BLaER1 treated with 17β-estradiol and CSF1 and Interleukin-3, amounts not matched to agents 10 nM and 100 nM (cell line): ENCODE measurements around the gene SNED1.

Source experiments
- H3K27ac ChIP-seq, 11 experiments: shearing (Covaris generic); formaldehyde crosslinking; 2 replicates each; pipeline ENCODE4 v1.8.1; 2022
- H3K27me3 ChIP-seq, 11 experiments: shearing (Covaris generic); formaldehyde crosslinking; 2 replicates each; pipeline ENCODE4 v1.8.1; 2022
- H3K36me3 ChIP-seq, 11 experiments: shearing (Covaris generic); formaldehyde crosslinking; 2 replicates each; pipeline ENCODE4 v1.8.1; 2022
- H3K4me1 ChIP-seq, 10 experiments: shearing (Covaris generic); formaldehyde crosslinking; 2 replicates each; pipeline ENCODE4 v1.8.1; 2022
- H3K4me2 ChIP-seq, 11 experiments: shearing (Covaris generic); formaldehyde crosslinking; 2 replicates each; pipeline ENCODE4 v1.8.1; 2022
- H3K4me3 ChIP-seq, 10 experiments: shearing (Covaris generic); formaldehyde crosslinking; 2 replicates each; pipeline ENCODE4 v1.8.1; 2022
- H3K9ac ChIP-seq, 11 experiments: shearing (Covaris generic); formaldehyde crosslinking; 2 replicates each; pipeline ENCODE4 v1.8.1; 2022
- H3K9me3 ChIP-seq, 11 experiments: shearing (Covaris generic); formaldehyde crosslinking; replicated peaks in 1 of 11; 2 replicates each; pipeline ENCODE4 v1.8.1; 2022
- H4K20me1 ChIP-seq, 11 experiments: shearing (Covaris generic); formaldehyde crosslinking; 2 replicates each; pipeline ENCODE4 v1.8.1; 2022
- Cebpa-rat ChIP-seq, 11 experiments: shearing (Covaris generic); IDR thresholded peaks; 2 replicates each; pipeline ENCODE4 v1.8.1; 2022

SNED1 gene

DNA sequence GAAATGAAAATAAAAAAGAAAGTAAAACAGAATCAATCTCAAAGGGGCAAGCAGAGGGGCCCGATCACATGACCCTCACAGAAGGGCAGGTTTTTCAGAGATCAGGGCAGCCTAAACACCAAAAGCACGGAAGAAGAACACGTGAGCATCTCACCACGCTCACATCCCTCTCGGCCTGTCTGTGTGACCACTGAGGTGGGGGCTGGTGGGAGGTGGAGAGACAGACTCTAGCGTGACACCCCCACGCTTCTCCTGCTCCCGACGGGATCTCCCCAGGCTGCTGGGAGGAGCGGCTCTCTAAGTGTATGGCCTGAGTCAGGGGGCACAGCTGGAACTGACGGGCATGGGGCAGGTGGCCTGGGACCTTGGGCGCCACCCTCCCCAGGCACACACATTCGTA, 127.2 kb downstream of the SNED1 start:
- no peak for TF ChIP-seq Cebpa-rat (IDR thresholded peaks at IDR 0.05)
- Histone ChIP-seq H3K4me2 (no peak overlapping the region), H3K4me3 (no peak overlapping the region), H3K4me1 (peaks cover 0 to 10% (median 0%) of the 10 kb centered on the region in 10 experiments; a peak in 2 of 20 replicates), H4K20me1 (peaks cover 0 to 20% (median 0%) of the 10 kb centered on the region in 11 experiments; a peak in 2 of 22 replicates), H3K27me3 (no peaks in the 10 kb centered on the region), H3K9me3 (peaks cover 0 to 6% (median 5%) of the 10 kb centered on the region in 11 experiments; a peak in 11 of 22 replicates), H3K27ac (no peak overlapping the region), H3K9ac (no peak overlapping the region), H3K36me3 (peaks cover 13 to 86% (median 55%) of the 10 kb centered on the region in 11 experiments)

DNA sequence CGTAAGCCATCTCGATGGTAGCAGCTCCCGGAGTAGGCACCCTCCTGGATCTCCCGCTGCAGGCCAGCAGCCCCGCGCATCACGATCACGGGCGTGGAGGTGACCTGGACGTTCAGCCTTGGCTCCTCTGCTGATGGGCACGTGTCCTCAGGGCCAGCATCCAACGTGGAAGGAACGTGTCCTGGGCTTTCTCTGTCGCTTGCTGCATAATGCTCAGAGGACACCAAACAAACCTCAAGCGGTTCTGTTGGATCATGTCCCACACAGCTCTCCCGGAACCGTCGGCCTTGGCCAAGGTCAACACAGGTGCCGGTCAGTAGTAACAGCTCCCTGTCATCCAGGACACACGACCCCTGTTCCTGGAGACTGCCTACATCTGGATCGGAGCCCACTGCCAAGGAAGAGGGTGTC, 127.8 kb downstream of the SNED1 start:
- peaks cover 11 to 85% (median 49%) of the 10 kb centered on the region in 11 experiments for H3K36me3 ChIP-seq
- peaks cover 0 to under 1% (median 0%) of the 10 kb centered on the region in 11 experiments; a peak in 2 of 22 replicates for H3K9me3 ChIP-seq
- H4K20me1 ChIP-seq = peaks cover 0 to 20% (median 0%) of the 10 kb centered on the region in 11 experiments; a peak in 2 of 22 replicates
- H3K27ac ChIP-seq = no peak overlapping the region
- TF ChIP-seq Cebpa-rat (IDR thresholded peaks at IDR 0.05) = no peak
- H3K4me2 ChIP-seq = no peak overlapping the region
- no peaks in the 10 kb centered on the region for H3K27me3 ChIP-seq
- peaks cover 0 to 10% (median 0%) of the 10 kb centered on the region in 10 experiments; a peak in 2 of 20 replicates for H3K4me1 ChIP-seq
- no peak overlapping the region for H3K4me3 ChIP-seq
- no peak overlapping the region for H3K9ac ChIP-seq

DNA sequence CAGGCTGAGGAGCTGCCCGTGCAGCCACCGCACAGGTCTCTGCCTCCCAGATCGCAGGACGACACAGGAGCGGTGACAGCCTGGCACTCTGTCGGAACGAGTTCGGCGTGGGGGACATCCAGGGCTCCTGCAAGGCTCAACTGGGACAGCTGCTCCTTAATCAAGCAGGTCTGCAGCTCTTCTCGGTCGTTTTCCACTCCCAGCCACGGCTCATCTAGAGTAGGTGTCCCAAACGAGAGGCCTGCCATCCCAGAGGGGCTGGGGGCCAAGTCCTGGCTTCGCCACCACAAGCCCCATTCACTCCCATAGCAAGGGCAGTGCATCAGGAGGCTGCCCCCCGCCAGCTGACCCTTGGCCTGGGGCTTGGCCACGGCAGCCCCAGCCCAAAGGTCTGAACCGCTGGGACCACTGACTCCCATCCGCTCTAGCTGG, 128.4 kb downstream of the SNED1 start:
- Histone ChIP-seq H4K20me1 (peaks cover 0 to 20% (median 0%) of the 10 kb centered on the region in 11 experiments; a peak in 2 of 22 replicates), H3K9ac (no peak overlapping the region), H3K4me1 (peaks cover 0 to 10% (median 0%) of the 10 kb centered on the region in 10 experiments; a peak in 2 of 20 replicates), H3K4me3 (no peak overlapping the region), H3K27ac (no peak overlapping the region), H3K36me3 (peaks cover 11 to 87% (median 51%) of the 10 kb centered on the region in 11 experiments; a peak in 21 of 22 replicates), H3K4me2 (no peak overlapping the region), H3K9me3 (no peaks in the 10 kb centered on the region), H3K27me3 (no peaks in the 10 kb centered on the region)
- TF ChIP-seq Cebpa-rat (IDR thresholded peaks at IDR 0.05) = no peak

GRCh38 chr2:241128266-241128665, 129.8 kb downstream of the SNED1 start:
- TF ChIP-seq Cebpa-rat (IDR thresholded peaks at IDR 0.05) = no peak
- H3K4me3 ChIP-seq = no peak overlapping the region
- no peaks in the 10 kb centered on the region for H3K9me3 ChIP-seq
- peaks cover 4 to 92% (median 54%) of the 10 kb centered on the region in 11 experiments; a peak in 18 of 22 replicates for H3K36me3 ChIP-seq
- H3K9ac ChIP-seq = no peak overlapping the region
- H3K4me1 ChIP-seq = peaks cover 0 to 10% (median 0%) of the 10 kb centered on the region in 10 experiments; a peak in 2 of 20 replicates
- no peak overlapping the region for H3K4me2 ChIP-seq
- no peaks in the 10 kb centered on the region for H3K27me3 ChIP-seq
- peaks cover 0 to 20% (median 0%) of the 10 kb centered on the region in 11 experiments; a peak in 4 of 22 replicates for H4K20me1 ChIP-seq
- no peak overlapping the region for H3K27ac ChIP-seq

DNA sequence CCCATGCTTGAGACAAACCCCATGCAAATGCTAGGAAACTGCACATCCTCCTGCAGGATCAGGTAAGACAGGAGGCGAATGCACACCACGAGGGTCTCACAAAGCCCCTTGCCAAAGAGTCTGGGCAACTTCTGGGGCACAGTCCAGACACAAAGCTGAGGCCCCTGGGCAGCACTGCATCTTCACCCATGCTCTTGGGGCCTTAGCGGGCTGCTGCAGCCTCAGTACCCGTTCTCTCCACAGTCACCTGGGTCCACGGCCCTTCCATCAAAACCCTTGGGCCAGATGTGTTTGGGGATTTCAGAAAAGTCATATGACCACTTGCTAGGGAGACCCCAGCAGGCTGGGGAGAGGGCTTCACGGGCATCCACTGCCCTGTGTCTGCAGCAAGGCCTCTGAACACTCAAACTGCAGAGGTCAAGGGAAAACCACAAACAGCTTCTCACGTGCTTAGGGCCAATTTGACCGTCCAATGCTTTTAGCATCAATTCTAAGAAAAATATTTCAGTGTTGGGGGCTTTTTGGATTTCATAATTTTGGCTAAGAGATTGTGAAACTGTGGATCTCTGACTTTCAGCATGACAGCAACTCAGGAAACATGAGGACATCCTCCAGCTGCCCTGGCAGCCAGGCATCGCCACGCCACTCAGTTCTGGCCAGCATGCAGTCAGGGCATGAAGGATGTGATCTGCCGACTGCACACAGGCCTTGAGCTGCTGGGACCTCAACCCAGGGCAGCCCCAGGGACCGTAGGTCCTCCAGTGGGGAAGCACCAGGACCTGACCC, 130.9 kb downstream of the SNED1 start:
- no peaks in the 10 kb centered on the region for H3K27me3 ChIP-seq
- peaks cover 0 to 20% (median 0%) of the 10 kb centered on the region in 11 experiments; a peak in 4 of 22 replicates for H4K20me1 ChIP-seq
- H3K9ac ChIP-seq = no peak overlapping the region
- H3K27ac ChIP-seq = no peak overlapping the region
- H3K4me1 ChIP-seq = peaks cover 0 to 10% (median 0%) of the 10 kb centered on the region in 10 experiments; a peak in 2 of 20 replicates
- no peaks in the 10 kb centered on the region for H3K9me3 ChIP-seq
- H3K4me3 ChIP-seq = no peak overlapping the region
- no peak overlapping the region; a peak in 1 of 22 replicates for H3K4me2 ChIP-seq
- peaks cover 2 to 92% (median 54%) of the 10 kb centered on the region in 11 experiments; a peak in 18 of 22 replicates for H3K36me3 ChIP-seq
- TF ChIP-seq Cebpa-rat (IDR thresholded peaks at IDR 0.05) = no peak

DNA sequence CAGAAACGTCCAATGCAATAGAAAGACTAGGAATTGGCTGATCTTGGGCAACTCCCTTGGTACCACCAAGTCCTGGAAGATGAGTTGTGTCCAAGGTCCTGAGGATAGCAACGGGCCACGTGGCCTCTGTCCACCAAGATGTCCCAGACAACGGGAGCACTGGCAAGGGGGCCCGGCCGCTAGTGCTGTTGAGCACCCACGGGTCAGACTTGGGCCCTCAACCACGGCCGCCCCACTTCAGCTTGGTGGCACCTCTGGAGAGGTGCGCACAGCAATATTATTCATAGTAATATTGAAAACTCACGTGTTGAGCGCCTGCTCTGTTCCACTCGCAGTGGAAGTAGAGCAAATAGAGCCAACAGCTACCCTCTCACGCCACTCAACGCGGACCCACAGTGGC, 131.9 kb downstream of the SNED1 start:
- Histone ChIP-seq H3K9me3 (no peaks in the 10 kb centered on the region), H3K4me1 (peaks cover 0 to 10% (median 0%) of the 10 kb centered on the region in 10 experiments; a peak in 2 of 20 replicates), H3K27me3 (no peaks in the 10 kb centered on the region), H3K4me2 (no peak overlapping the region), H4K20me1 (peaks cover 0 to 20% (median 0%) of the 10 kb centered on the region in 11 experiments; a peak in 4 of 22 replicates), H3K36me3 (peaks cover 0 to 95% (median 62%) of the 10 kb centered on the region in 11 experiments; a peak in 18 of 22 replicates), H3K9ac (no peak overlapping the region), H3K4me3 (no peak overlapping the region), H3K27ac (no peak overlapping the region)
- TF ChIP-seq Cebpa-rat (IDR thresholded peaks at IDR 0.05) = no peak

DNA sequence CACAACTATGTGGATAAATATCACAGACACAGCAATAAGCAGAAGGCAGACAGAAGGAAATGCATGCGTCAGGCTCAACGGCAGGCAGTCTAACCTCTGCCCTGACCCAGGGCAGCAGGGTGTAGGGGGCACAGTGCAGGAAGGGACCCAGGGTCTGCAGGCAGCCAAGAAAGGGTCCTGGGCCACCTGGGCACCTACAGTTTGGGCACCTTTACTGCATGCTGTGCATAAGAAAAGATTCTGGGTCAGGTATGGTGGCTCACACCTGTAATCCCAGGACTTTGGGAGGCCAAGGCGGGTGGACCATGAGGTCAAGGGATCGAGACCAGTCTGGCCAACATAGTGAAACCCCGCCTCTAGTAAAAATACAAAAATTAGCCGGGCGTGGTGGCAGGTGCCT, 133.1 kb downstream of the SNED1 start:
- Histone ChIP-seq H3K4me1 (peaks cover 0 to 10% (median 0%) of the 10 kb centered on the region in 10 experiments; a peak in 2 of 20 replicates), H4K20me1 (peaks cover 0 to 14% (median 0%) of the 10 kb centered on the region in 11 experiments; a peak in 4 of 22 replicates), H3K36me3 (peaks cover 0 to 95% (median 63%) of the 10 kb centered on the region in 11 experiments; a peak in 18 of 22 replicates), H3K9me3 (no peaks in the 10 kb centered on the region), H3K4me2 (no peak overlapping the region), H3K27me3 (no peaks in the 10 kb centered on the region), H3K9ac (no peak overlapping the region), H3K4me3 (no peak overlapping the region), H3K27ac (no peak overlapping the region)
- no peak for TF ChIP-seq Cebpa-rat (IDR thresholded peaks at IDR 0.05)

DNA sequence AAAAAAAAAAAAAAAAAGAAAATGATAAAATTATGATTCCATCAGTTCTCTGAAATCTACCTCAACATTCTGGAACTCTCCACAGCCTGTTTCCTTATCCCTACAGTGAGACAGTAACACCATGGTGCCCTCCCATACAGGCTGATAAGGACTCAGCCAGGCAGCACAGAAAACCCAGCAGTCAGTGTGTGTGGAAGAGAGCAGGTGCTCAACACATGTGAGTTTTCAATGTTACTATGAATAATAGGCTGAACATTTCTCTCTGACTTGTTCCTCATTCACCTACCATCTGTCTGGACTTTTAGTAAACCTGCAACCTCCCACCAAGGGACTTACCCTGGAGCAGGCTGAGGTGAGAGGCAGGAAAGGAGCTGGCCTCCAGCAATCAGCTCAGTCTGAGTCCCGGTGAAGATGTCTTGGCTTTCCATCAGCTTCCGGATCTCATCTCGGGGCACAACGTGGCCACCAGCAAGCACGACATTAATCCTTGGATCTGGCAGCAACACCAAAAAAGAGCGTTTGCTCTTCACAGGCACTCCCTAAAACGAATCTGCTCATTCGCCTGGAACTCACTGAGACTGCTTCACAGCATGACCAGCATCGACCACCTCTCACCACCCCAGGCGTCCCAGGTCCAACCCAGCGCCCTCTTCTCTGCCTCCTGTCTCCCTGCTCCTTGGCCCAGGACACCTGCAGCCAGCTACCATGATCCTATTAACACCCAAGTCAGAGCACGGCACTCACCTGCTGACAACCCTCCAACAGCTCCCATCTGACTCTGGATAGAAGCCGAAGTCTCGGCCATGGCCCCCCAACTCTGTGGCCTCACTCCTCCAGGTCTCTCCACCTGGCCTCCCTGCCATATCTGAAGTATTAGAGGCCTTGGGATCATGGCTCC, 134.4 kb downstream of the SNED1 start:
- no peaks in the 10 kb centered on the region for H3K27me3 ChIP-seq

More for the DNA sequence above, 134.4 kb downstream of the SNED1 start:
- H3K4me2 ChIP-seq = no peak overlapping the region
- H3K36me3 ChIP-seq = peaks cover 3 to 95% (median 67%) of the 10 kb centered on the region in 11 experiments; a peak in 21 of 22 replicates
- H3K4me3 ChIP-seq = no peak overlapping the region
- no peak overlapping the region for H3K9ac ChIP-seq
- H4K20me1 ChIP-seq = peaks cover 0 to 11% (median 0%) of the 10 kb centered on the region in 11 experiments; a peak in 4 of 22 replicates
- peaks cover 0 to 10% (median 0%) of the 10 kb centered on the region in 10 experiments; a peak in 2 of 20 replicates for H3K4me1 ChIP-seq
- no peak overlapping the region for H3K27ac ChIP-seq
- no peak for TF ChIP-seq Cebpa-rat (IDR thresholded peaks at IDR 0.05)
- no peaks in the 10 kb centered on the region for H3K9me3 ChIP-seq
